ENCODE measurements around the gene PABPN1L.

- TF ChIP-seq MAZ (CRISPR knock-in tag; conservative IDR thresholded peaks at IDR 0.05 in 1 of 2, IDR thresholded peaks at IDR 0.05 in 1 of 2): no peak
- TF ChIP-seq POLR2A (conservative IDR thresholded peaks at IDR 0.05): no peak
- TF ChIP-seq CTCF (IDR thresholded peaks at IDR 0.05 in 2 of 3, conservative IDR thresholded peaks at IDR 0.05 in 1 of 3; ENCODE audit: insufficient read depth in 2 of 3, low read depth in 1 of 3, low read length in 3 of 3): peak; percentile 99
- TF ChIP-seq SMARCC2 (IDR thresholded peaks at IDR 0.05; ENCODE audit: low read depth): no peak
- no peak for TF ChIP-seq TAF1 (IDR thresholded peaks at IDR 0.05; ENCODE audit: control insufficient read depth, extremely low read depth, insufficient read depth, low read length, severe bottlenecking)
- peak; percentile 72 for TF ChIP-seq USF1 (CRISPR knock-in tag; IDR thresholded peaks at IDR 0.05)
- no peak for TF ChIP-seq HMG20B (CRISPR knock-in tag; IDR thresholded peaks at IDR 0.05)
- no peak for TF ChIP-seq ETS1 (conservative IDR thresholded peaks at IDR 0.05; ENCODE audit: control insufficient read depth, low read depth, low read length)
- TF ChIP-seq CEBPB (tag; IDR thresholded peaks at IDR 0.05): no peak
- TF ChIP-seq ZC3H8 (IDR thresholded peaks at IDR 0.05): no peak
- no peak for TF ChIP-seq ATF6 (CRISPR knock-in tag; IDR thresholded peaks at IDR 0.05)
Observed at GRCh38 chr16:88839026-88839529, 27.4 kb downstream of the PABPN1L start.

All from K562 (cell line).